ENCODE data around the gene TSPAN9. TPM values are rescaled to one million over a fixed set of nuclear protein-coding genes. Genes with fewer than 3 reads are reported as not detected.

Gene TSPAN9
- polyA plus RNA-seq, 1 donor = 24.9 TPM

GRCh38 chr12:3113671-3114325 lies 36.6 kb downstream of the TSPAN9 start:
- H3K27me3 ChIP-seq (ENCODE audit: control insufficient read depth, insufficient read depth, low read length) = no peaks in the 10 kb centered on the region
- no peaks in the 10 kb centered on the region for H3K9me3 ChIP-seq (ENCODE audit: control insufficient read depth, low read depth, low read length)
- DNase-seq = no peak
- 20% methylated on average over 2 of the region's 8 CpGs for WGBS (ENCODE audit: insufficient coverage, low lambda C conversion rate)
- H3K4me1 ChIP-seq (ENCODE audit: control insufficient read depth, insufficient read depth, low read length) = no peaks in the 10 kb centered on the region
- H3K36me3 ChIP-seq (ENCODE audit: control insufficient read depth, insufficient read depth, low read length) = peaks cover 4% of the 10 kb centered on the region
- H3K27ac ChIP-seq (ENCODE audit: low read length) = no peak overlapping the region
- no peak overlapping the region for H3K4me3 ChIP-seq (ENCODE audit: low read length)

GRCh38 chr12:3114671-3115070 lies 37.5 kb downstream of the TSPAN9 start:
- H3K9me3 ChIP-seq (ENCODE audit: control insufficient read depth, low read depth, low read length) = no peaks in the 10 kb centered on the region
- no peak overlapping the region for H3K4me3 ChIP-seq (ENCODE audit: low read length)
- peaks cover 9% of the 10 kb centered on the region for H3K36me3 ChIP-seq (ENCODE audit: control insufficient read depth, insufficient read depth, low read length)
- no CpG with 5 or more reads among the region's 4 CpGs for WGBS (ENCODE audit: insufficient coverage, low lambda C conversion rate)
- no peaks in the 10 kb centered on the region for H3K27me3 ChIP-seq (ENCODE audit: control insufficient read depth, insufficient read depth, low read length)
- no peak overlapping the region for H3K27ac ChIP-seq (ENCODE audit: low read length)
- DNase-seq = no peak
- H3K4me1 ChIP-seq (ENCODE audit: control insufficient read depth, insufficient read depth, low read length) = no peaks in the 10 kb centered on the region

GRCh38 chr12:3115078-3115477 lies 37.9 kb downstream of the TSPAN9 start:
- Histone ChIP-seq H3K9me3 (ENCODE audit: control insufficient read depth, low read depth, low read length) (no peaks in the 10 kb centered on the region), H3K36me3 (ENCODE audit: control insufficient read depth, insufficient read depth, low read length) (peaks cover 10% of the 10 kb centered on the region), H3K4me3 (ENCODE audit: low read length) (no peak overlapping the region), H3K27me3 (ENCODE audit: control insufficient read depth, insufficient read depth, low read length) (no peaks in the 10 kb centered on the region), H3K4me1 (ENCODE audit: control insufficient read depth, insufficient read depth, low read length) (no peaks in the 10 kb centered on the region), H3K27ac (ENCODE audit: low read length) (no peak overlapping the region)
- no peak for DNase-seq
- WGBS (ENCODE audit: insufficient coverage, low lambda C conversion rate) = 100% methylated on average over 2 of the region's 3 CpGs

- no peak for DNase-seq
- no peaks in the 10 kb centered on the region for H3K9me3 ChIP-seq (ENCODE audit: control insufficient read depth, low read depth, low read length)
- no peak overlapping the region for H3K4me3 ChIP-seq (ENCODE audit: low read length)
- H3K27me3 ChIP-seq (ENCODE audit: control insufficient read depth, insufficient read depth, low read length) = no peaks in the 10 kb centered on the region
- WGBS (ENCODE audit: insufficient coverage, low lambda C conversion rate) = 98% methylated on average over 5 of the region's 19 CpGs
- H3K4me1 ChIP-seq (ENCODE audit: control insufficient read depth, insufficient read depth, low read length) = no peaks in the 10 kb centered on the region
- no peak overlapping the region for H3K27ac ChIP-seq (ENCODE audit: low read length)
- peaks cover 10% of the 10 kb centered on the region for H3K36me3 ChIP-seq (ENCODE audit: control insufficient read depth, insufficient read depth, low read length)
Measured at GRCh38 chr12:3116106-3116844, 39.1 kb downstream of the TSPAN9 start.

DNA sequence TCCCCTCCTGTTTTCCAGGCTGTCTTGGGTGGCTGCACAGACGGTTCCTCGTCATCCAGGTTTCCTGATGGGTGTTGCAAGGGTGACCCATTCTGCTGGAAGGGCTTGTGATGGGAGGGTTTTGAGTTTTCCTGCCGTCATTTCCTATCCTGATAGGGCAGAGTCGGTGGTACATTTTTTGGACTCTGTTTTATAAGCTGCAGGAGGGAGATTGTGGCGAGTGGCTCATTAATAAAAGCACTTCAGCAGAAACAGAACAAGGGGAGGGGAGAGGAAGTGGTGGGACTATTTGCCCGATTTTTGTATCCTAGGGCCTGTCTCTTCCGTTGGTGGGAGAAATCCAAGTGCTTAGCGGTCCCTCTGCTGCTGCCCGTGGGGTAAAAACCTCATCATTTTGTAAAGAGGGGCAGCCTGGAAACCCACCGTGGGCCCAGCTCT lies 40.0 kb downstream of the TSPAN9 start:
- H3K4me1 ChIP-seq (ENCODE audit: control insufficient read depth, insufficient read depth, low read length) = no peaks in the 10 kb centered on the region
- H3K27me3 ChIP-seq (ENCODE audit: control insufficient read depth, insufficient read depth, low read length) = no peaks in the 10 kb centered on the region
- no peak for DNase-seq
- H3K27ac ChIP-seq (ENCODE audit: low read length) = no peak overlapping the region
- 100% methylated on average over 1 of the region's 10 CpGs for WGBS (ENCODE audit: insufficient coverage, low lambda C conversion rate)
- H3K9me3 ChIP-seq (ENCODE audit: control insufficient read depth, low read depth, low read length) = no peaks in the 10 kb centered on the region
- peaks cover 10% of the 10 kb centered on the region for H3K36me3 ChIP-seq (ENCODE audit: control insufficient read depth, insufficient read depth, low read length)
- H3K4me3 ChIP-seq (ENCODE audit: low read length) = no peak overlapping the region

DNA sequence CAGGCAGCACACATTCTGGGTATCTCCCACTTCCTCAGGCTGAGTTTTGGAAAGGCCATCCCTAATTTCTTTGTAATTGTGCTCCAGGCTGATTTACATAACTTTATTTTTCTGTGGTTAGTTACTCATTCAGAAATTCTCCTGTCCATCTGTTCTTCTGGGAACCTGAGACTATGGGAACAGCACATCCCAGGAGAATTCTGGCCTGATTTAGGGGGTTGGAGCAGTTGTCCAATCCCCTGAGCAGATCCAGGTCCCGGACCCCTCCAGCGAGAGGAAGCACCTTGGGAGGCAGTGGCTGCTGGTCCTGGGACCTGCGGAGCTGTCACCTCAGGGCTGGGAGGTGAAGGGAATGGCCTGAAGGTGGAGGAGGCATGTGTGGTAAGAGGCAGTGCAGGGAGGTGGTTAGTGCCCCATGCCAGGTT lies 40.4 kb downstream of the TSPAN9 start:
- WGBS (ENCODE audit: insufficient coverage, low lambda C conversion rate) = no CpG with 5 or more reads among the region's 3 CpGs
- peaks cover 10% of the 10 kb centered on the region for H3K36me3 ChIP-seq (ENCODE audit: control insufficient read depth, insufficient read depth, low read length)
- no peaks in the 10 kb centered on the region for H3K27me3 ChIP-seq (ENCODE audit: control insufficient read depth, insufficient read depth, low read length)
- H3K9me3 ChIP-seq (ENCODE audit: control insufficient read depth, low read depth, low read length) = no peaks in the 10 kb centered on the region
- no peak for DNase-seq
- no peaks in the 10 kb centered on the region for H3K4me1 ChIP-seq (ENCODE audit: control insufficient read depth, insufficient read depth, low read length)
- no peak overlapping the region for H3K4me3 ChIP-seq (ENCODE audit: low read length)
- H3K27ac ChIP-seq (ENCODE audit: low read length) = no peak overlapping the region

DNA sequence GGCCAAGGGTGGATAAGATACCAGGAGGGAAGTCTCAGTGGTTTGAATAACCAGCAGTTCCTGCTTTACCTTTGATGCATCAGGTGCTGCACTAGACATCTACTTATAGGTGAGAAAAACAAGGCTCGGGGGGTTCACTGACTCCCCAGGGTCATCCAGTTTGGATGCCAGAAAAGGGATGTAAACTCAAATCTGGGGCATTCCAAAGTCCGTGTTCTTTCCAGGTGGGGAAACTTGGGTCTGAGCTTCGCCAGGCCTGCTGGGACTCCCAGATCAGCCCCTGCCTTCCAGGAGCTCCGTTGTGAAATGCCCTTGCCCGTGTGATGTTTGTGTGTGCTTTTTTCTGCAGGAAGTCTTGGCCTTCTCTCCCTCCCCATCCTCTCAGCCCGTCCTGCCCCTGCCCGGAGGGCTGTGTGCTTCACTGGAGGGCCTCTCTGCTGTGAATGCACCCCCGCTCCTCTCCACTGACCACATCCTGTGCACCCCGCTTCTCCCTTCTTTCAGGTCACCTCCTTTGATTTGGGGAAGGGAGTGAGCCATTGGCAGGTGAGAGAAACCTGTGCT lies 42.1 kb downstream of the TSPAN9 start:
- DNase-seq = no peak
- H3K27ac ChIP-seq (ENCODE audit: low read length) = no peak overlapping the region
- no peaks in the 10 kb centered on the region for H3K27me3 ChIP-seq (ENCODE audit: control insufficient read depth, insufficient read depth, low read length)
- no CpG with 5 or more reads among the region's 9 CpGs for WGBS (ENCODE audit: insufficient coverage, low lambda C conversion rate)
- H3K36me3 ChIP-seq (ENCODE audit: control insufficient read depth, insufficient read depth, low read length) = peaks cover 10% of the 10 kb centered on the region
- H3K4me3 ChIP-seq (ENCODE audit: low read length) = no peak overlapping the region
- peaks cover 3% of the 10 kb centered on the region for H3K9me3 ChIP-seq (ENCODE audit: control insufficient read depth, low read depth, low read length)
- no peaks in the 10 kb centered on the region for H3K4me1 ChIP-seq (ENCODE audit: control insufficient read depth, insufficient read depth, low read length)

DNA sequence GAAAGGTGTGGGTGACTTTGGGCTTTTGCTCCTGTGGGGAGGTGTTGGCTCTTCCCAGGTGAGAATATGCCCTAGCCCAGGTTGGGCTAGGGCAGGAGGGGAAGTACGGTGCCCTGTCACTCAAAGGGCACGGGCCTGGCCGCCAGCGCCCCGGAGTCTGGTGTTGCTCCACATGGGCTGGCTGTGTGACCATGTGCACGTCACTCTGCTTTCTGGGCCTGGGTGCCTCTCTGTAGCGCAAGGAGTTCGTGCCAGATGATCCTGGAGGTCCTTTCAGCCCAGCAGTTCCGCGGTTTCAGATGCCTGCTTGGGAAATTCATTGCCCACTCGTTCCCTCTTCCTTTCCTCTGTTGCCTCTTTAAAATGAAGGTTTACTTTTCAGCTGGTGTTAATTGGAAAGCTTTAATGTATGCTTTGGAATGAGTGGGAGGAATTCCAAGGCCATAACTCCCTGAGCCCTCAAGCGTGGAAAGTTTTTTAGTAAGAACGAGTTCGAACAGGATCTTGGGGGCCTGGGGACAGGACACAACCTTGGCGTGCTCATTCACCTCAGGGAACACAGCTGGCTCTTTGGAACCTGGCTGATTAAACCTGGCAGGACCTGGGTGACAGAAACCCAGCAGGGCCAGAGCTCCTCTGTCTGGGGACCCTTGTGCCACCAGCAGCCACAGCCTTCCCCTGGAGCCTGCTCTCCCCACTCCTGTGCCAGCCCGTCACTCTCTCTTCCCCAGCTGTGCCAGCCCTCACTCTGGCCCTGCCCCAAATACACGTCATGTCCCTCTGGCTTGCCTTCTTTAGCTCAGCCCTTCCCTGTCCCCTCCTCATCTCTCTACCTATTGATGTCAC lies 42.8 kb downstream of the TSPAN9 start:
- no peak for DNase-seq
- Histone ChIP-seq H3K27ac (ENCODE audit: low read length) (no peak overlapping the region), H3K4me1 (ENCODE audit: control insufficient read depth, insufficient read depth, low read length) (no peaks in the 10 kb centered on the region)

GRCh38 chr12:3120701-3121100 lies 43.5 kb downstream of the TSPAN9 start:
- Histone ChIP-seq H3K27me3 (ENCODE audit: control insufficient read depth, insufficient read depth, low read length) (no peaks in the 10 kb centered on the region), H3K4me1 (ENCODE audit: control insufficient read depth, insufficient read depth, low read length) (no peaks in the 10 kb centered on the region)
- no CpG with 5 or more reads among the region's 5 CpGs for WGBS (ENCODE audit: insufficient coverage, low lambda C conversion rate)

More for the DNA sequence above, 42.8 kb downstream of the TSPAN9 start:
- peaks cover 10% of the 10 kb centered on the region for H3K36me3 ChIP-seq (ENCODE audit: control insufficient read depth, insufficient read depth, low read length)
- no peak overlapping the region for H3K4me3 ChIP-seq (ENCODE audit: low read length)
- WGBS (ENCODE audit: insufficient coverage, low lambda C conversion rate) = no CpG with 5 or more reads among the region's 17 CpGs
- no peaks in the 10 kb centered on the region for H3K27me3 ChIP-seq (ENCODE audit: control insufficient read depth, insufficient read depth, low read length)
- peaks cover 10% of the 10 kb centered on the region for H3K9me3 ChIP-seq (ENCODE audit: control insufficient read depth, low read depth, low read length)

More at GRCh38 chr12:3120701-3121100, 43.5 kb downstream of the TSPAN9 start:
- Histone ChIP-seq H3K27ac (ENCODE audit: low read length) (no peak overlapping the region), H3K4me3 (ENCODE audit: low read length) (no peak overlapping the region), H3K9me3 (ENCODE audit: control insufficient read depth, low read depth, low read length) (peaks cover 11% of the 10 kb centered on the region), H3K36me3 (ENCODE audit: control insufficient read depth, insufficient read depth, low read length) (peaks cover 10% of the 10 kb centered on the region)
- no peak for DNase-seq

Data from large intestine (tissue), 3 donors.